Activated T-cell treated with anti-CD3 and anti-CD28 coated beads for 24 hours (primary cell): ENCODE measurements around the gene KIF1B.
"Not testable (repeated sequence)": the region's sequence is repeated elsewhere in the genome, so short reads cannot be mapped to it uniquely, and the experiment has no call there.

ENCODE experiments used
- DNase-seq: peaks from one replicate; pipeline ENCODE4 v3.0.0-alpha.2; 2020; ENCODE audit warnings: low read depth

KIF1B gene

GRCh38 chr1:10195570-10195969, 14.8 kb upstream of the KIF1B start:
- DNase-seq: no peak

- no peak for DNase-seq
These were observed 13.4 kb upstream of the KIF1B start for GRCh38 chr1:10196976-10197375.

GRCh38 chr1:10200620-10201019, 9.8 kb upstream of the KIF1B start:
- no peak for DNase-seq

- DNase-seq: no peak
These were observed 6.2 kb upstream of the KIF1B start for GRCh38 chr1:10204003-10204642.

- not testable (repeated sequence) for DNase-seq
These were observed 5.2 kb upstream of the KIF1B start for GRCh38 chr1:10205206-10205605.

GRCh38 chr1:10207810-10208209, 2.6 kb upstream of the KIF1B start:
- DNase-seq: no peak

GRCh38 chr1:10208537-10208936, 1.8 kb upstream of the KIF1B start:
- no peak for DNase-seq

GRCh38 chr1:10209590-10209904, 823 bp upstream of the KIF1B start:
- DNase-seq: no peak

- no peak for DNase-seq
These were observed 753 bp downstream of the KIF1B start for GRCh38 chr1:10210841-10211804.

GRCh38 chr1:10211805-10212410, 1.5 kb downstream of the KIF1B start:
- no peak for DNase-seq

GRCh38 chr1:10212476-10212875, 2.1 kb downstream of the KIF1B start:
- no peak for DNase-seq

- no peak for DNase-seq
These were observed 2.9 kb downstream of the KIF1B start for GRCh38 chr1:10213186-10213705.

- no peak for DNase-seq
These were observed 5.8 kb downstream of the KIF1B start for GRCh38 chr1:10216090-10216749.

GRCh38 chr1:10217748-10218441, 7.5 kb downstream of the KIF1B start:
- DNase-seq: no peak

GRCh38 chr1:10220200-10220599, 9.8 kb downstream of the KIF1B start:
- no peak for DNase-seq

GRCh38 chr1:10220657-10221056, 10.3 kb downstream of the KIF1B start:
- not testable (repeated sequence) for DNase-seq

GRCh38 chr1:10225573-10225972, 15.2 kb downstream of the KIF1B start:
- DNase-seq: no peak

GRCh38 chr1:10228528-10228927, 18.2 kb downstream of the KIF1B start:
- DNase-seq: no peak

- DNase-seq: no peak
These were observed 19.5 kb downstream of the KIF1B start for GRCh38 chr1:10229903-10230302.

GRCh38 chr1:10232163-10232562, 21.8 kb downstream of the KIF1B start:
- DNase-seq: no peak

GRCh38 chr1:10236405-10237156, 26.2 kb downstream of the KIF1B start:
- no peak for DNase-seq
